HepG2 (cell line): ENCODE data around the gene PA2G4. TPM values are rescaled to one million over a fixed set of nuclear protein-coding genes. Genes with fewer than 3 reads are reported as not detected.

ENCODE experiments used
- AKAP8 ChIP-seq: sonication (generic); formaldehyde crosslinking; IDR thresholded peaks from 2 replicates; pipeline ENCODE4 v1.5.1; 2020; ENCODE audit warnings: mild to moderate bottlenecking, missing genetic modification reagents
- ATF5 ChIP-seq: sonication (generic); formaldehyde crosslinking; IDR thresholded peaks from 2 replicates; pipeline ENCODE4 v1.4.0; 2020; ENCODE audit warnings: mild to moderate bottlenecking, low read depth, missing genetic modification reagents
- ATF7 ChIP-seq, 2 experiments: fragments of 450-650 bp in 1 of 2; sonication (generic) in 1 of 2; formaldehyde crosslinking in 1 of 2; IDR thresholded peaks; 2 replicates each; pipeline versions ENCODE4 v1.4.0 to v1.6.1; 2016 to 2020; ENCODE audit warnings: antibody characterized with exemption in 1 of 2, mild to moderate bottlenecking in 1 of 2, missing genetic modification reagents in 1 of 2
- ATF7-NPFF ChIP-seq: sonication (generic); formaldehyde crosslinking; IDR thresholded peaks from 2 replicates; pipeline ENCODE4 v1.8.1; 2023; ENCODE audit warnings: mild to moderate bottlenecking, low read depth, missing genetic modification reagents, moderate library complexity
- KLF15 ChIP-seq: sonication (generic); formaldehyde crosslinking; IDR thresholded peaks from 2 replicates; pipeline ENCODE4 v1.8.1; 2023; ENCODE audit warnings: borderline replicate concordance, mild to moderate bottlenecking, inconsistent platforms, missing genetic modification reagents, mixed read lengths
- MAX ChIP-seq: IDR thresholded peaks from 2 replicates; pipeline ENCODE4 v1.6.1; 2012; ENCODE audit warnings: inconsistent platforms
- MXD1 ChIP-seq: sonication (generic); formaldehyde crosslinking; IDR thresholded peaks from 2 replicates; pipeline ENCODE4 v1.4.0; 2020; ENCODE audit warnings: mild to moderate bottlenecking, missing genetic modification reagents
- NAIF1 ChIP-seq: sonication (generic); formaldehyde crosslinking; IDR thresholded peaks from 2 replicates; pipeline ENCODE4 v1.5.0; 2020; ENCODE audit warnings: mild to moderate bottlenecking, missing genetic modification reagents, borderline replicate concordance
- POGZ ChIP-seq: sonication (generic); formaldehyde crosslinking; IDR thresholded peaks from 2 replicates; pipeline ENCODE4 v1.4.0; 2020; ENCODE audit warnings: mild to moderate bottlenecking, missing genetic modification reagents
- POLR2AphosphoS2 ChIP-seq: IDR thresholded peaks from 2 replicates; pipeline ENCODE4 v1.6.1; 2011; ENCODE audit warnings: low read depth, low read length, improper control_type of control experiment
- REL ChIP-seq: sonication (generic); formaldehyde crosslinking; conservative IDR thresholded peaks from 2 replicates; pipeline ENCODE4 v1.8.0; 2022; ENCODE audit warnings: mild to moderate bottlenecking, missing genetic modification reagents, moderate library complexity
- RFX1 ChIP-seq: fragments of 450-650 bp; IDR thresholded peaks from 2 replicates; pipeline ENCODE4 v1.6.1; 2017
- SKI ChIP-seq: fragments of 450-650 bp; IDR thresholded peaks from one replicate; pipeline ENCODE4 v1.6.1; 2018; ENCODE audit warnings: mild to moderate bottlenecking; ENCODE audit not compliant: partially characterized antibody
- SRF ChIP-seq: IDR thresholded peaks from 2 replicates; pipeline ENCODE4 v1.6.1; 2011; ENCODE audit warnings: mild to moderate bottlenecking, low read depth, low read length, moderate library complexity
- TBX2 ChIP-seq: sonication (generic); formaldehyde crosslinking; IDR thresholded peaks from 2 replicates; pipeline ENCODE4 v1.5.0; 2020; ENCODE audit warnings: missing genetic modification reagents, mild to moderate bottlenecking, borderline replicate concordance
- U2AF1 ChIP-seq: fragments of 200-400 bp; formaldehyde crosslinking; optimal IDR thresholded peaks from 2 replicates; pipeline ENCODE3; 2017; ENCODE audit warnings: mild to moderate bottlenecking, low read depth, low read length
- ZMYM4 ChIP-seq: sonication (generic); formaldehyde crosslinking; IDR thresholded peaks from 2 replicates; pipeline ENCODE4 v1.8.1; 2023; ENCODE audit warnings: mild to moderate bottlenecking, missing genetic modification reagents
- ZNF274 ChIP-seq: sonication (generic); formaldehyde crosslinking; IDR thresholded peaks from 2 replicates; pipeline ENCODE4 v1.5.1; 2020; ENCODE audit warnings: mild to moderate bottlenecking, missing genetic modification reagents
- ZNF326 ChIP-seq: sonication (generic); formaldehyde crosslinking; IDR thresholded peaks from 2 replicates; pipeline ENCODE4 v1.4.0; 2020; ENCODE audit warnings: missing genetic modification reagents, borderline replicate concordance
- ZNF496 ChIP-seq: sonication (generic); formaldehyde crosslinking; IDR thresholded peaks from 2 replicates; pipeline ENCODE4 v1.8.1; 2023; ENCODE audit warnings: mild to moderate bottlenecking, moderate library complexity, missing genetic modification reagents; ENCODE audit not compliant: insufficient replicate concordance
- ZNF678 ChIP-seq: sonication (generic); formaldehyde crosslinking; IDR thresholded peaks from 2 replicates; pipeline ENCODE4 v1.4.0; 2020; ENCODE audit warnings: mild to moderate bottlenecking, missing genetic modification reagents
- ZNF773 ChIP-seq: sonication (generic); formaldehyde crosslinking; IDR thresholded peaks from 2 replicates; pipeline ENCODE4 v1.4.0; 2020; ENCODE audit warnings: missing genetic modification reagents, borderline replicate concordance
- ZSCAN9 ChIP-seq: IDR thresholded peaks from 2 replicates; pipeline ENCODE4 v1.6.1; 2016; ENCODE audit warnings: borderline replicate concordance
- polyA plus RNA-seq, 8 experiments: library from polyadenylated mRNA; depleted of rRNA in 3 of 8; stranded (reverse) in 7 of 8; unstranded in 1 of 8; fragments of >200 nt; fragmentation: Illumina TruSeq in 4 of 8; extraction: Trizol in 4 of 8; gene quantifications; 2 replicates each; pipeline versions ENCODE4 v1.2.1 to v1.2.3, GENCODE V29; 2011 to 2016; ENCODE audit warnings: low read depth in 4 of 8, missing spikeins in 1 of 8, mixed read lengths in 1 of 8; ENCODE audit not compliant: insufficient read depth in 1 of 8
- total RNA-seq, 5 experiments: library from RNA; depleted of rRNA; stranded (reverse); fragments of >200 nt; fragmentation: Illumina TruSeq; extraction: Trizol; gene quantifications; 2 replicates each; pipeline ENCODE4 v1.2.3, GENCODE V29; 2016; ENCODE audit warnings: low read depth in 1 of 5
- TF ChIP-seq, protein P1 (sequence below), 2 experiments: sonication (generic) in 1 of 2; formaldehyde crosslinking in 1 of 2; IDR thresholded peaks; 2 replicates each; pipeline versions ENCODE4 v1.4.0 to v1.6.1; 2016 to 2020; ENCODE audit warnings: borderline replicate concordance in 1 of 2, low read depth in 1 of 2, mild to moderate bottlenecking in 1 of 2, missing genetic modification reagents in 1 of 2
- TF ChIP-seq, protein P2 (sequence below): IDR thresholded peaks from 2 replicates; pipeline ENCODE4 v1.6.1; 2016; ENCODE audit warnings: low read depth, borderline replicate concordance

The PA2G4 gene
- total and polyA plus RNA-seq, 2 of the 13 experiments (the other 11 are each of a cell fraction or from before 2014, with no cell fraction given) = 147 to 240 TPM

DNA sequence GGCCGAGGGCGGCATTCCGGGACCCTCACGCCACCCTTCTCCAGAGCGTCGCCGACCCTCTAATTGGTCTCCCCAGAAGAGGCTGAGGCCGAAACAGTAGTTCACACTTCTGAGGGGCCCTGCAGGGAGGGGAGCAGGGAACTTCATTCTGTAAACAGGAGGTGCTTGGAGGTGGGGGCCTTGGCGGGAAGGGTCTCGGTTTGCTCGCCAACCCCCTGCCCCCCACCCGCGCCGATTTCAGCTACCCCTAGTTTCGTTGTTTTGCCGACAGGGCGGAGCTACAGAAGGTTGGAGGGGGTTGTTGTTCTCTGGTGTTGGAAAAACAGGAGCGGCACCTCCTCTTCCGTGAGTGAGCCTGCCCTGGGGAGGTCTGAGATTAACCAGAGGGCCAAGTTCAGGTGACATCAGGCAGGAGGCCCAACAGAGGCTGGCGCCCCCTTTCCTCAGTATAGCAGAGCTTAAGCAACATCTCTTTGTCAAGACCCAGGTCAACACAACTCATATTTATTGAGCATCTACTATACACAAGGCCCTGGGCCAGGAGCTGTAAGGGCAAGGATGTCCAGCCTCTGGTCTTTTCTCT lies 23.7 kb upstream of the PA2G4 start (continued):
- TF ChIP-seq, protein P1, sequence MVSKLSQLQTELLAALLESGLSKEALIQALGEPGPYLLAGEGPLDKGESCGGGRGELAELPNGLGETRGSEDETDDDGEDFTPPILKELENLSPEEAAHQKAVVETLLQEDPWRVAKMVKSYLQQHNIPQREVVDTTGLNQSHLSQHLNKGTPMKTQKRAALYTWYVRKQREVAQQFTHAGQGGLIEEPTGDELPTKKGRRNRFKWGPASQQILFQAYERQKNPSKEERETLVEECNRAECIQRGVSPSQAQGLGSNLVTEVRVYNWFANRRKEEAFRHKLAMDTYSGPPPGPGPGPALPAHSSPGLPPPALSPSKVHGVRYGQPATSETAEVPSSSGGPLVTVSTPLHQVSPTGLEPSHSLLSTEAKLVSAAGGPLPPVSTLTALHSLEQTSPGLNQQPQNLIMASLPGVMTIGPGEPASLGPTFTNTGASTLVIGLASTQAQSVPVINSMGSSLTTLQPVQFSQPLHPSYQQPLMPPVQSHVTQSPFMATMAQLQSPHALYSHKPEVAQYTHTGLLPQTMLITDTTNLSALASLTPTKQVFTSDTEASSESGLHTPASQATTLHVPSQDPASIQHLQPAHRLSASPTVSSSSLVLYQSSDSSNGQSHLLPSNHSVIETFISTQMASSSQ (IDR thresholded peaks at IDR 0.05; ENCODE audit: low read depth) = no peak
- TF ChIP-seq, protein P1 (CRISPR knock-in tag; IDR thresholded peaks at IDR 0.05; ENCODE audit: borderline replicate concordance) = peak; percentile 25; the same call in 1 of the 2 replicates
- TF ChIP-seq RFX1 (no peak), KLF15 (no peak), ZSCAN9 (CRISPR knock-in tag) (no peak; the same call in 1 of the 2 replicates), POLR2AphosphoS2 (no peak), REL (0 out of 2 replicates have a peak, but pooled peaks have one; percentile 34), ZNF678 (CRISPR knock-in tag) (no peak), NAIF1 (no peak; the same call in 1 of the 2 replicates), MXD1 (CRISPR knock-in tag) (no peak), MAX (peak; percentile 68), ZNF326 (no peak), ZNF274 (CRISPR knock-in tag) (no peak), ATF7 (IDR thresholded peaks at IDR 0.05) (peak; percentile 64), ATF7 (CRISPR knock-in tag; IDR thresholded peaks at IDR 0.05) (peak; percentile 87; the same call in 1 of the 2 replicates), SRF (no peak), ATF5 (CRISPR knock-in tag) (no peak), SKI (peak; percentile 93), POGZ (CRISPR knock-in tag) (no peak), ZNF773 (CRISPR knock-in tag) (no peak), AKAP8 (peak; percentile 72), ATF7-NPFF (no peak), ZNF496 (no peak), U2AF1 (no peak), TBX2 (CRISPR knock-in tag) (peak; percentile 70), ZMYM4 (CRISPR knock-in tag) (no peak; the same call in 1 of the 2 replicates)
- TF ChIP-seq, protein P2, sequence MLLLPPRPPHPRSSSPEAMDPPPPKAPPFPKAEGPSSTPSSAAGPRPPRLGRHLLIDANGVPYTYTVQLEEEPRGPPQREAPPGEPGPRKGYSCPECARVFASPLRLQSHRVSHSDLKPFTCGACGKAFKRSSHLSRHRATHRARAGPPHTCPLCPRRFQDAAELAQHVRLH (CRISPR knock-in tag) = peak; percentile 45; the same call in 1 of the 2 replicates
